K562 (cell line): ENCODE measurements around the gene CCT7. TPM values are rescaled to one million over a fixed set of nuclear protein-coding genes. Genes with fewer than 3 reads are reported as not detected.

ENCODE experiments used
- ATAC-seq: fragments of 200-7000 bp; cut with Tn5 transposase; 3 replicates; pipeline ENCODE4 v1.9.1; 2020; ENCODE audit warnings: moderate library complexity
- BruUV-seq: library from RNA; stranded (reverse); fragments of 400-500 nt; replicated peaks from 2 replicates; lab custom pipeline; 2021; lab: Mats Ljungman, UMichigan
- CTCF ChIA-PET: fragments of 300-600 bp; formaldehyde crosslinking; extraction: SDS; loops from one replicate; lab custom pipeline; 2021; ENCODE audit warnings: low intra/inter-chr PET ratio; lab: Yijun Ruan, JAX
- POLR2A ChIA-PET: fragments of 300-600, 350-650 bp; sonication (Branson Sonifier 250); formaldehyde crosslinking; extraction: SDS; loops from one replicate; lab custom pipeline; 2021; ENCODE audit warnings: antibody characterized with exemption, inconsistent platforms; lab: Yijun Ruan, JAX
- DNase-seq, 4 experiments: peaks; one replicate each; pipeline versions ENCODE4 v3.0.0 to v3.0.0-alpha.2; 2011 to 2018; ENCODE audit warnings: low spot score in 3 of 4, mixed read lengths in 3 of 4; ENCODE audit errors: extremely low read depth in 1 of 4
- FAIRE-seq: peaks from 2 replicates; lab custom pipeline; 2011; peaks lifted over from hg19 to GRCh38; lab: Jason Lieb, UNC
- H2AFZ ChIP-seq: 2 replicates; pipeline ENCODE4 v1.6.0; 2011; ENCODE audit warnings: low read depth, low read length, control low read depth, inconsistent platforms
- H3K27ac ChIP-seq: fragments of 200-600 bp; 3 replicates; pipeline ENCODE4 v1.8.0; 2011; ENCODE audit warnings: low read depth, mild to moderate bottlenecking, control low read depth, inconsistent platforms, low read length, moderate library complexity, mixed read lengths; ENCODE audit errors: extremely low read depth
- H3K27me3 ChIP-seq, 2 experiments: fragments of 300-600 bp in 1 of 2; 2 replicates in 1 of 2; 3 replicates in 1 of 2; pipeline versions ENCODE4 v1.6.0 to v1.8.0; 2011; ENCODE audit warnings: inconsistent platforms in 2 of 2, low read length in 2 of 2, mild to moderate bottlenecking in 1 of 2, mixed read lengths in 1 of 2, moderate library complexity in 1 of 2; ENCODE audit not compliant: control insufficient read depth in 2 of 2, insufficient read depth in 2 of 2
- H3K36me3 ChIP-seq: fragments of 300-600 bp; 3 replicates; pipeline ENCODE4 v1.8.0; 2011; ENCODE audit warnings: mild to moderate bottlenecking, low read length, inconsistent platforms; ENCODE audit not compliant: control insufficient read depth, insufficient read depth
- H3K4me1 ChIP-seq, 2 experiments: fragments of 200-600 bp in 1 of 2; replicated peaks in 1 of 2; 2 replicates in 1 of 2; 3 replicates in 1 of 2; pipeline versions ENCODE4 v1.5.1 to v1.8.0; 2011; ENCODE audit warnings: inconsistent platforms in 2 of 2, low read length in 2 of 2, mild to moderate bottlenecking in 1 of 2, mixed read lengths in 1 of 2, moderate library complexity in 1 of 2; ENCODE audit not compliant: control insufficient read depth in 2 of 2, insufficient read depth in 2 of 2
- H3K4me2 ChIP-seq: 2 replicates; pipeline ENCODE4 v1.6.1; 2011; ENCODE audit warnings: low read length, control low read depth, inconsistent platforms, mixed read lengths; ENCODE audit not compliant: insufficient read depth
- H3K4me3 ChIP-seq: fragments of 200-600 bp; sonication (generic), shearing (Covaris generic); 2 replicates; pipeline ENCODE4 v1.5.1; 2016; ENCODE audit warnings: control low read depth, inconsistent platforms
- H3K79me2 ChIP-seq: fragments of 200-600 bp; 3 replicates; pipeline ENCODE4 v1.8.0; 2011; ENCODE audit warnings: low read length, inconsistent platforms; ENCODE audit not compliant: control insufficient read depth, insufficient read depth
- H3K9ac ChIP-seq, 2 experiments: 2 replicates each; pipeline versions ENCODE4 v1.6.0 to v1.6.1; 2011; ENCODE audit warnings: low read depth in 2 of 2, low read length in 2 of 2, control low read depth in 1 of 2, inconsistent platforms in 1 of 2, mild to moderate bottlenecking in 1 of 2, mixed read lengths in 1 of 2; ENCODE audit not compliant: insufficient read depth in 1 of 2
- H3K9me1 ChIP-seq: one replicate; pipeline ENCODE4 v1.6.0; 2011; ENCODE audit warnings: inconsistent platforms, mild to moderate bottlenecking, low read length, moderate library complexity; ENCODE audit not compliant: control insufficient read depth, insufficient read depth
- H3K9me3 ChIP-seq: replicated peaks from 2 replicates; pipeline ENCODE4 v1.5.1; 2011; ENCODE audit warnings: low read depth, low read length, inconsistent platforms; ENCODE audit not compliant: control insufficient read depth, insufficient read depth
- H4K20me1 ChIP-seq: replicated peaks from 2 replicates; pipeline ENCODE4 v1.6.1; 2011; ENCODE audit warnings: low read length, inconsistent platforms, mixed read lengths; ENCODE audit not compliant: control insufficient read depth, insufficient read depth
- CBFB ChIP-seq: sonication (generic); formaldehyde crosslinking; IDR thresholded peaks from 2 replicates; pipeline ENCODE4 v1.4.0; 2020; ENCODE audit warnings: mild to moderate bottlenecking, missing genetic modification reagents
- PTBP1 ChIP-seq: fragments of 200-400 bp; formaldehyde crosslinking; IDR thresholded peaks from 2 replicates; pipeline ENCODE4 v1.6.1; 2017; ENCODE audit warnings: low read depth, low read length
- SMARCB1 ChIP-seq: IDR thresholded peaks from 2 replicates; pipeline ENCODE4 v1.6.1; 2011; ENCODE audit warnings: improper control_type of control experiment, low read depth; ENCODE audit not compliant: insufficient read length
- YBX1 ChIP-seq: fragments of 450-650 bp; IDR thresholded peaks from 2 replicates; pipeline ENCODE4 v1.7.1; 2016; ENCODE audit warnings: mild to moderate bottlenecking
- ZSCAN29 ChIP-seq: fragments of 450-650 bp; IDR thresholded peaks from 2 replicates; pipeline ENCODE4 v1.6.1; 2017
- WGBS: fragments of 100-300 bp; shearing (Covaris generic); methylation state at CpG from one replicate; pipeline ENCODE4 v1.1.6; 2016; ENCODE audit warnings: low coverage, mixed read lengths; ENCODE audit not compliant: insufficient coverage; ENCODE audit errors: missing lambda C conversion rate; 5-methylcytosine and 5-hydroxymethylcytosine counted together
- in situ Hi-C: fragments of 300-500 bp; cut with MboI; formaldehyde crosslinking; loops from 4 replicates; pipeline ENCODE4 v1.15.0; 2018; ENCODE audit warnings: inconsistent platforms, mixed read lengths
- intact Hi-C: fragments of 100-400 bp; cut with micrococcal nuclease; formaldehyde crosslinking; loops from 2 replicates; pipeline ENCODE4 v1.14.2; 2022
- polyA plus RNA-seq, 8 experiments: library from polyadenylated mRNA; depleted of rRNA in 4 of 8; stranded (reverse) in 5 of 8; unstranded in 3 of 8; fragments of >200 nt; fragmentation: Nextera tagmentation in 2 of 8; fragmentation: Illumina TruSeq in 1 of 8; extraction: Ambion mirVana in 2 of 8; extraction: Trizol in 1 of 8; gene quantifications; 2 replicates each; pipeline versions ENCODE4 v1.2.1 to v1.2.3, GENCODE V29; 2011 to 2014; ENCODE audit warnings: inconsistent platforms in 1 of 8, missing spikeins in 1 of 8
- total RNA-seq, 7 experiments: library from RNA; depleted of rRNA in 6 of 7; stranded (reverse); fragments of >200 nt in 6 of 7; fragmentation: Illumina TruSeq in 2 of 7; extraction: Trizol in 2 of 7; gene quantifications; 2 replicates each; pipeline versions ENCODE4 v1.2.1 to v1.2.3, GENCODE V29; 2011 to 2021; ENCODE audit warnings: low replicate concordance in 1 of 7
- TF ChIP-seq, protein P1 (sequence below): fragments of 250-450 bp; sonication (Bioruptor Pico); IDR thresholded peaks from 2 replicates; pipeline ENCODE4 v1.8.0; 2022; ENCODE audit warnings: moderate library complexity, mild to moderate bottlenecking, inconsistent platforms
- TF ChIP-seq, protein P2 (sequence below): IDR thresholded peaks from 2 replicates; pipeline ENCODE4 v1.6.1; 2016; ENCODE audit warnings: missing genetic modification characterization, missing compliant biosample characterization

Gene CCT7
- total and polyA plus RNA-seq, 9 of the 15 experiments (the other 6 are each of a cell fraction or from before 2014, with no cell fraction given) = 326 to 856 (median 638) TPM

DNA sequence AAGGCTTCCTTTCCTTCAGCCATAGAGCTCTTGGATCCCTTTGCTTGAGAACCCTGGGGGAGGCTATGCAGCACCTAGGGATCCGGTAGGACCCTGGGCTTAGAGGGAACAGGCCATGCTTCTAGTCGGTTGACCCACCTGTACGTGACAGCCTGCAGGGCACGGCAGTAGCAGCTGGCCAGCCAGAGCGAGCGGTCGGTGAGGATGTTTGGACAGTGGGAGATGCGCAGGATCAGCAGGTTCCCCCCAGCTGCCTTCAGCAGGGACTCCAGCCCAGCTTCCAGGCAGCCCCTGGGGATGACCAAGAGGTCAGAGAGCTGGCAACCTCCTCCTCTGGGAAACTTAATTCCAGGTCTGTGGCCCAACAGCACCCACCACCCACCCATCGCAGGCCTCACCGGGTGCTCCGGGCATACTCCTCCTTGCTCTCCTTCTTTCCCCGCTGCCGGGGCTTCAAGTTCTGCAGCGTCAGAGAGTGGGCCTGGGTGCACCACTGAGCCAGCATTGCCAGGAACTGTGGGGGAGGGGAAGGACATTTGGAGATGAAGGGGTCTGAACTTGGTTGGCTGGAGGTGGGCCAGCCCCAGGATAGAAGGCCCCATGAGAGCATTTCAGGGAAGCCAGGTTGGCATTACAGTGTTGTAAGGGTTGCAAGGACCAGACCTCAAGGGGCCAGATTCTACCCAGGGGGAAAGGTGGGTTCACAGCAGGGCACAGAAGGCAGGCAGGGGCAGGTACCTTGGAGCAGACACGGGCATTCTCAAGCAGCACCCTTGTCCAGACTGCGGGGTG lies 29.6 kb downstream of the CCT7 start:
- FAIRE-seq = no peak
- Histone ChIP-seq H3K27me3 (peaks cover 0 to 3% of the 10 kb centered on the region in 2 experiments; a peak in 1 of 5 replicates), H3K9ac (no peak overlapping the region), H3K79me2 (no peaks in the 10 kb centered on the region), H3K4me3 (no peak overlapping the region), H3K9me1 (no peaks in the 10 kb centered on the region), H3K9me3 (no peaks in the 10 kb centered on the region), H2AFZ (no peak overlapping the region), H3K36me3 (peaks cover 6% of the 10 kb centered on the region; the same call in 1 of the 3 replicates), H3K4me2 (no peak overlapping the region), H3K27ac (no peak overlapping the region), H3K4me1 (peaks cover 2 to 9% of the 10 kb centered on the region in 2 experiments; a peak in 2 of 5 replicates), H4K20me1 (peaks cover 3% of the 10 kb centered on the region; the same call in 1 of the 2 replicates)
- no TSS peak for BruUV-seq
- 63% methylated on average over 13 of the region's 16 CpGs for WGBS
- intact Hi-C loops (loop anchor here (5.0 kb wide), 1 partner anchor 176 kb away; no protein-coding TSS in a partner anchor), in situ Hi-C loops (no loop called here)
- ChIA-PET CTCF (no interaction called here), POLR2A (interaction anchor here (1.1 to 1.4 kb wide), 2 partner anchors 28 to 37 kb away, joined by 3 to 6 read pairs; no protein-coding TSS in a partner anchor)
- no peak for DNase-seq
- TF ChIP-seq, protein P1, sequence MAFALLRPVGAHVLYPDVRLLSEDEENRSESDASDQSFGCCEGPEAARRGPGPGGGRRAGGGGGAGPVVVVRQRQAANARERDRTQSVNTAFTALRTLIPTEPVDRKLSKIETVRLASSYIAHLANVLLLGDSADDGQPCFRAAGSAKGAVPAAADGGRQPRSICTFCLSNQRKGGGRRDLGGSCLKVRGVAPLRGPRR = no peak
- ATAC-seq = no peak

DNA sequence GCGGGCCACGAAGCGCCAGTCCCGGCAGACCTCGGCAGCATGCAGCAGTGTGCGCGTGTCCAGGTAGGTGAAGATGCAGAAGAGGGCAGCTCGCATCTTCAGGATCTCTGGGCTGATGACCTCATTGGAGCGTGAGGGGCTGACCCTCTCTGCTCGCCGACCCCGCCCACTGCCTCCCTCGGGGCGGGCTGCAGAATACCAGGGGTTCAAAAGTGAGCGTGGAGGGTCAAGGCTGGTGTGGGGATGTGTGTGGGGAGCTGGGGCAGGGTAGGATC lies 30.2 kb downstream of the CCT7 start:
- POLR2A ChIA-PET = interaction anchor here (1.1 kb wide), 1 partner anchor 37 kb away, joined by 3 read pairs; no protein-coding TSS in a partner anchor
- H4K20me1 ChIP-seq = peaks cover 3% of the 10 kb centered on the region; the same call in 1 of the 2 replicates
- H3K4me1 ChIP-seq = peaks cover 2 to 9% of the 10 kb centered on the region in 2 experiments; a peak in 2 of 5 replicates
- no peaks in the 10 kb centered on the region for H3K9me1 ChIP-seq
- TF ChIP-seq SMARCB1 (no peak), PTBP1 (no peak), CBFB (CRISPR knock-in tag) (no peak), ZSCAN29 (no peak), YBX1 (no peak)
- TF ChIP-seq, protein P2, sequence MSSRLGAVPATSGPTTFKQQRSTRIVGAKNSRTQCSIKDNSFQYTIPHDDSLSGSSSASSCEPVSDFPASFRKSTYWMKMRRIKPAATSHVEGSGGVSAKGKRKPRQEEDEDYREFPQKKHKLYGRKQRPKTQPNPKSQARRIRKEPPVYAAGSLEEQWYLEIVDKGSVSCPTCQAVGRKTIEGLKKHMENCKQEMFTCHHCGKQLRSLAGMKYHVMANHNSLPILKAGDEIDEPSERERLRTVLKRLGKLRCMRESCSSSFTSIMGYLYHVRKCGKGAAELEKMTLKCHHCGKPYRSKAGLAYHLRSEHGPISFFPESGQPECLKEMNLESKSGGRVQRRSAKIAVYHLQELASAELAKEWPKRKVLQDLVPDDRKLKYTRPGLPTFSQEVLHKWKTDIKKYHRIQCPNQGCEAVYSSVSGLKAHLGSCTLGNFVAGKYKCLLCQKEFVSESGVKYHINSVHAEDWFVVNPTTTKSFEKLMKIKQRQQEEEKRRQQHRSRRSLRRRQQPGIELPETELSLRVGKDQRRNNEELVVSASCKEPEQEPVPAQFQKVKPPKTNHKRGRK (tag) = no peak
- H3K9ac ChIP-seq = no peak overlapping the region
- no peaks in the 10 kb centered on the region for H3K79me2 ChIP-seq
- no peak overlapping the region for H3K4me2 ChIP-seq
- no peak overlapping the region for H2AFZ ChIP-seq
- H3K27me3 ChIP-seq = peaks cover 0 to 3% of the 10 kb centered on the region in 2 experiments; a peak in 1 of 5 replicates
- no peak overlapping the region for H3K4me3 ChIP-seq
- H3K36me3 ChIP-seq = peaks cover 6% of the 10 kb centered on the region; the same call in 1 of the 3 replicates
- WGBS = 51% methylated on average over 14 of the region's 15 CpGs
- DNase-seq = no peak
- ATAC-seq = no peak
- intact Hi-C loops = loop anchor here (5.0 kb wide), 1 partner anchor 177 kb away; no protein-coding TSS in a partner anchor
- FAIRE-seq = no peak
- H3K27ac ChIP-seq = no peak overlapping the region
- in situ Hi-C loops = no loop called here
- no peaks in the 10 kb centered on the region for H3K9me3 ChIP-seq
- CTCF ChIA-PET = no interaction called here
- no TSS peak for BruUV-seq
